ENCODE results near the gene PRKACA. TPM values are rescaled to one million over a fixed set of nuclear protein-coding genes. Genes with fewer than 3 reads are reported as not detected.

The PRKACA gene
- total and polyA plus RNA-seq, 2 donors (not counting 3 experiments of a cell fraction or from before 2014, with no cell fraction given): 44.2 to 97.5 TPM

- CTCF ChIA-PET: interaction anchor here (1.7 kb wide), 1 partner anchor 21 kb away, joined by 5 read pairs; no protein-coding TSS in a partner anchor
- dilution Hi-C loops (cut with MboI; ENCODE audit: extremely low pct_ligation_motif_present, low sequenced_read_pairs): no loop called here
Measured at GRCh38 chr19:14102756-14103155, 14.8 kb downstream of the PRKACA start.

More at GRCh38 chr19:14102756-14103155, 14.8 kb downstream of the PRKACA start:
- no TSS peak for BruUV-seq (replicated peaks)
- H3K36me3 ChIP-seq (ENCODE audit: control insufficient read depth in 2 of 2, extremely low read depth in 1 of 2, insufficient read depth in 2 of 2, low read length in 2 of 2): peaks cover 0 to 20% of the 10 kb centered on the region in 2 experiments
- H3K9me1 ChIP-seq (replicated peaks; ENCODE audit: control insufficient read depth, extremely low read depth, insufficient read depth, low read length): no peaks in the 10 kb centered on the region
- no peaks in the 10 kb centered on the region for H3K27me3 ChIP-seq (ENCODE audit: control insufficient read depth in 2 of 2, insufficient read depth in 2 of 2, low read length in 2 of 2)
- TF ChIP-seq GATA2 (IDR thresholded peaks at IDR 0.05; ENCODE audit: insufficient read depth, insufficient read length, low read depth, low read length) (no peak), POLR2A (IDR thresholded peaks at IDR 0.05; ENCODE audit: low read depth, low read length) (no peak), CTCF (IDR thresholded peaks at IDR 0.05; ENCODE audit: extremely low read depth in 1 of 2, insufficient read depth in 1 of 2, low read depth in 1 of 2, low read length in 2 of 2) (no peak)
- H4K20me1 ChIP-seq (replicated peaks; ENCODE audit: control insufficient read depth, extremely low read depth, insufficient read depth, low read length): no peaks in the 10 kb centered on the region
- no peaks in the 10 kb centered on the region for H3K79me2 ChIP-seq (ENCODE audit: control insufficient read depth, insufficient read depth, low read length)
- H2AFZ ChIP-seq (ENCODE audit: low read depth, low read length): no peak overlapping the region
- DNase-seq (ENCODE audit: low read depth, low spot score) (no peak), FAIRE-seq (no peak)
- POLR2A ChIA-PET: no interaction called here
- intact Hi-C loops (cut with micrococcal nuclease): no loop called here
- H3K9ac ChIP-seq (replicated peaks; ENCODE audit: extremely low read depth, insufficient read depth, low read length): no peak overlapping the region
- H3K4me3 ChIP-seq (replicated peaks in 1 of 3; ENCODE audit: insufficient read depth in 1 of 3, low read depth in 1 of 3, low read length in 3 of 3): no peak overlapping the region
- H3K9me3 ChIP-seq (replicated peaks; ENCODE audit: control insufficient read depth, insufficient read depth, low read length): no peaks in the 10 kb centered on the region
- no peak overlapping the region for H3K4me2 ChIP-seq (ENCODE audit: insufficient read depth, low read length)
- no peak overlapping the region for H3K27ac ChIP-seq (ENCODE audit: insufficient read depth, low read depth, low read length)
- peaks cover under 1% of the 10 kb centered on the region for H3K4me1 ChIP-seq (ENCODE audit: control insufficient read depth, extremely low read depth, insufficient read depth, low read length)

All from endothelial cell of umbilical vein (primary cell).